GM21390 (cell line): ENCODE results near the gene ANO2.

Experiments
- ATAC-seq: cut with Tn5 transposase; IDR thresholded peaks from one replicate; pipeline ENCODE4 v1.9.1; 2021; ENCODE audit not compliant: unreplicated experiment

Gene ANO2

DNA sequence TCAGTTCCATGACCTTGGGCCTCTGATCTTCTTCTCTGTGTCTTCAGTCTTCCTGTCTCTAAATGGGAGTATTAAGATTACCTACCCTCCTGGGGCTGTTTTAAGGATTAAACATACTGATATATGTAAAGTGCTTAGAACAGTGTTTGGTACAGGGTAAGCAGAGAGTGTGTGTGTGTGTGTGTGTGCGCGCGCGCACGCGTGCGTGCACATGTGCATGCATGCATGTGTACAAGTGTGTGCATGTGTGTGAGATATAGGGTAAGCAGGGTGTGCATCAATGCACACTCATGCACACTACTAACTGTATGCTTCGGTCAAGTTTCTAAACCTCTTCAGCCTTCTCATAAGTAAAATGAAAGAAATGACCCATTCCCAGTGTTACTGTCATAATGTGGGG is 316.6 kb downstream of the ANO2 start:
- no peak for ATAC-seq

GRCh38 chr12:5627053-5627630 is 317.9 kb downstream of the ANO2 start:
- no peak for ATAC-seq

DNA sequence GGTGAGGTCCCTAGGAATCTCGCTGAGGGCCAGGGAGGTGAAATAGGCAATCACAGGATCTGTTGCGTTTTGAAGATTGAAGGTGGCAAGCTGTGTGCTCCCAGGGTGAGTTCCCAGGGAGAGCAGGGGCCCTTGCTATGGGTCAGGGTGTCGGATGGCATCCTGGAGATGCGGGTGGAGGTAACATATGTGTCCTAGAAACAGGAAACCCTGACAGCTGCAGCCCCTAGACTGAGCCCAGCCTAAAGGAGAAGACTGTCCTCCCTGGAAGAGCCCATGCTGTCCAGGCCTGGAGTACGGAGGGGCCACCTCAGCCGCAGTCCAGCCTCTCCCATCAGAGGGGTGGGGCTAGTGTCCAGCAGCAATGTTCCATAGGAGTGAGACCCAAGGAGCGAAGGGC is 318.9 kb downstream of the ANO2 start:
- no peak for ATAC-seq

- ATAC-seq, result no peak
Observed at GRCh38 chr12:5624486-5625272, 320.4 kb downstream of the ANO2 start.

GRCh38 chr12:5623411-5623810 is 321.6 kb downstream of the ANO2 start:
- ATAC-seq, result no peak

DNA sequence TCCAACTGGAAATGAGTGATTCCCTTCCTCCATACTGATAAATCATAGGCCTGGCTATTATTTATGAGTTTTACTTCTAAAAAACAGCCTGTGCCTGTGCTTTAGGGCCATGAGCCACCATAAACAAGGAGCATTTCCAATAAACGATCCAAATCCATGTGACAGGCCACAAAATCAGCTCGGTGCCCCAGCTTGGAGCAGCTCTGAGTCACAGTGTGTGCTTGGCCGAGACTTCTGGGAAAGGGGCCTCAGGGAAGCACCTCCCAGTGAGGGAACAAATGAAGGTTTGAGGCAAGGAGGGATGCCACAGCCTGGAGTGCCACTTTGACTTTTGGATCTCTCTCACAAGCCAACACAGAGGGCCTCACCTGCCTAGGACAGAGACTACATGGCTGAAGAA is 322.8 kb downstream of the ANO2 start:
- no peak for ATAC-seq

GRCh38 chr12:5621329-5621728 is 323.7 kb downstream of the ANO2 start:
- no peak for ATAC-seq

GRCh38 chr12:5620896-5621295 is 324.2 kb downstream of the ANO2 start:
- ATAC-seq, result no peak

DNA sequence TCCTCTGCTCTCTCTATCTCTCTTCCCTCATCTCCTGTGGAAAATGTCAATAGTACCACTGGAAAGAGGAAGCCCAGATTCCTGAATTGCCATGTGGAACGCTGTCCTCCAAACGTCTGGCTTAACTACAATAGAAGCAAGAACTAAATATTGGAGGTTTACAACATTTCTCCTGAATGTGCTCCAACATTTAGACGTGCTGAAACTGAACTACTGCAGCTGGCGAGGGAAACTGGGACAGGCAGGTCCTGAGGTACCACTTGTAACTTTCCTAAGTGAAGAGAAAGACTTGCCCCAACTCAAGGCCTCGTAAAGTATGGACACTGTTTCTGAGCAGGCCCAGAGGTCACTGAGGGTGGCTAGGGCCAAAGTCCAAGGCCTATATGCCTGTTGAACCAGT is 325.4 kb downstream of the ANO2 start:
- no peak for ATAC-seq

- ATAC-seq, result no peak
Observed at GRCh38 chr12:5616854-5617253, 328.2 kb downstream of the ANO2 start.

DNA sequence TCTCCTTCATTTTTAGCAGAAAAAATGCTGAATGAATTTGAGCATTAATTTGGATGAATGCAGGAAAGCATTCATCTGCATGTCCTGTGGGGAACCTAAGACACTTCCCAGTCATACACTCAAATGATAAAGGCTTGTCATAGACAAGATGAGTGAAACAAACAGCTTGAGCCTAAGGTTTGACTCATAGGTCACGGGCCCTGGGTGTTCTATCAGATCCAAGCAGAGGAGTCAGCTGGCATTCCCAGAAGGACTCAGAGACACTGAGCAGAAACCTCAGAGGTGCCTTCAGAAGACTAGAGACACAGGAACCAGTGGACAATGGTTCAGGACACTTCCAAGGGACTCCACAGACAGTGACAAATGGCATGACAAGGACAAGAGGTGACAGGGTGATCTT is 329.3 kb downstream of the ANO2 start:
- ATAC-seq, result no peak

DNA sequence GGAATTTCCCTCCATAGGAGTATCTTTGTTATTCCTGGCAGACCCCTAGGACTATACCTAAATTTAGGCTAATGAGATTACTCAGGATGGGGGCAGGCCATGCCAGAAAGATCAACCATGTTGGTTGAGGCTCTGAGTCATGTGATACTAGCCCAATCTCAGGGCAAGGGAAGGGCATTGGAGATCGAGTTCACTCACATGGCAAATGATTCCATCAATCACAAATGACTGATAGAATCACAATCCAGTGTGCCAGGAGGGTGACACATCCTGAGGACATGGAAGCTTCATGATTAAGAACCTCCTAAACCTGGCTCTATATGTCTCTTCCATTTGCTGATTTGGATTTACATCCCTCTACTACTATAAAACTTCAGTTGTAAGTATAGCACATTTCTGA is 330.8 kb downstream of the ANO2 start:
- no peak for ATAC-seq

DNA sequence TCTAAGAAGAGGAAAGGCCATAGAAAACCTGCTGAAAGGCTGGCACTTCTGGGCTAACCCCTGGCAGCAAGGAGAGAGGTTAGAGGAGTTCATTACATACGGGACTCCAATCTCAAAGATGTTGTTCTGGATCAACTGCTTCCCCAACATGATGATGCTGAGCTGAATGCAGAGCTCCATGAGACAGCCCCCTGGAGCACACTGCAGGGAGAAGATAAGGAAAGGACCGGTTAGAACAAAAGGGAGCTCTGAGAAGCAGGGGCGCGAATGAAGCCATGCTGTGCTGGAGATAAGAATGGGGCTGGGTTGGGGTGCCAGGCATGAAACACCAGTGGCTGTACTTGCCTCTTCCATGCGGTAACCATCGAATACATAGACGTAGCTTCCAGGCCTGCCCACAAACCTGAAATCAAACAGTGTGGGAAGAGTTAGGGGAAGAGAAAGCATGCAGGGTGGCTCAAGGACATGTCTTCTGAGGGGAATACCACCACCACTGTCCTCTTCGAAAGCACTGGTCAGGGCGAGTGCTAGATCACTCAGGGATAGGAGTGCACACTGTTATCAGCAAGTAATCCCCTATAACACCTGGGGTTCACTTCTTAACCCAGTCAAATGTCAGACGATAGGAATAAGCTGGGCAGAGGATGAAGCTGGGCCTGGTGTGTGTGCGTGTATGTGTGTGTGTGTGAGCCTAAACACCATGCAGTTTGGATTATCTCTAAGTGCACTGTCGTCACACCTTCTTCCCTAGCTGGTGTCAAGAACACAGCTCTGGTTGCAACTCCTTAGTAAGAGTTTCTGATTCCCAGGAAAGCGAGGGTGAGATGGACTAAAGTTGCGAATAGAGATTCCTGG is 332.3 kb downstream of the ANO2 start:
- no peak for ATAC-seq

DNA sequence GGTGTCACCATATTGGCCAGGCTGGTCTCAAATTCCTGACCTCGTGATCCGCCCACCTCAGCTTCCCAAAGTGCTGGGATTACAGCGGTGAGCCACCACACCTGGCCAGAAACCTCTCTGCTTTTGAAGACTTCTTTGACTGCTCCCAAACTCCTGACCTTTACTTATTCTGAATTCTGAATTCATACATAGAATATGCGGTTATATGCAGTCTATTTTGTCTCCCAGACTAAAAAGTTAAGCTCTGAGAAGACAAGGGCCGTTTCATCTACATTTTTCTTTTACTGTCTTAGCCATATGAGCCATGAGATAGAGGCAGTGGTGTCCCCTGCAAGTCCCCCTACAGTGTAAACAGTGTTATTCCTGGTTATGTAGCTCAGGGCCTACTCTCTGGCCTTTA is 333.9 kb downstream of the ANO2 start:
- ATAC-seq, result no peak

- ATAC-seq, result no peak
Observed at GRCh38 chr12:5599378-5599777, 345.7 kb downstream of the ANO2 start.

DNA sequence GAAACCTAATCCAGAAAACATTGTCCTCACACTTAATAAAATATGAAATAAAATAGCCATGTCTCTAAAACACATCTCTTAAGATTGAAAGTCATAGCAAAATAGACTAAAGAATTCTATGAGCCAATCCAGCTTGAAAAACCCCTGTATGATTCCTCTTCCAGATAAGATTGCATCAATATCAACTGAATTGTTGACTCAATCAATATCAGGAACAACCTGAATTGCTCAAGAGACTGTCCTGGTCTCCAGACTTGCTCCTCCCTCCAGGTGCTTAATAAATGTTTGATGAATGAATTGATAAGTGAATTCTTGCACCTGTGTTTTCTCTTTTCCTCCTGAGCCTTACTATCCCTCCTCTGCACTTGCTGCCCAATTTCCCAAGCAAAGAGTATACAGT is 351.1 kb downstream of the ANO2 start:
- no peak for ATAC-seq

- ATAC-seq, result no peak
Observed at GRCh38 chr12:5593086-5593485, 352.0 kb downstream of the ANO2 start.

- no peak for ATAC-seq
Observed at GRCh38 chr12:5592310-5592709, 352.7 kb downstream of the ANO2 start.

- ATAC-seq, result no peak
Observed at GRCh38 chr12:5590316-5590715, 354.7 kb downstream of the ANO2 start.

DNA sequence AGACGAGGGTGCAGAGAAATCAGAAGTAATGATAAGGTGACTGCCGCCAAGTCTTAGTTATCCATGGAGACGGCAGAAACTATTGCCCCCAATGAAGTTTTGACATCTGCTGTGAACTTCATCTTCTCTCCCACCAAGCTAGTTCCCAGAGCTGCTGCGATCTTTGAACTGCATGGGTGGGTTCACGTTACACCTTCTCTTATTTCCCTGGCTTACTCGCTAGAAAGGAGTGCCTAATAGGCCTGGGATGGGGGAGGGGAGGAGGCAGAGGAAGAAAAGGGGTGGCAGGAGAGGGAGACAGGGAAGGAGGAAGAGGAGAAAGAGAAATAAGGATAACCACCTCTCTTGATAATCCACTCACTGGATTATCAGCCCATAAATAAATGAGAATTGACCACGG is 356.0 kb downstream of the ANO2 start:
- ATAC-seq, result no peak

DNA sequence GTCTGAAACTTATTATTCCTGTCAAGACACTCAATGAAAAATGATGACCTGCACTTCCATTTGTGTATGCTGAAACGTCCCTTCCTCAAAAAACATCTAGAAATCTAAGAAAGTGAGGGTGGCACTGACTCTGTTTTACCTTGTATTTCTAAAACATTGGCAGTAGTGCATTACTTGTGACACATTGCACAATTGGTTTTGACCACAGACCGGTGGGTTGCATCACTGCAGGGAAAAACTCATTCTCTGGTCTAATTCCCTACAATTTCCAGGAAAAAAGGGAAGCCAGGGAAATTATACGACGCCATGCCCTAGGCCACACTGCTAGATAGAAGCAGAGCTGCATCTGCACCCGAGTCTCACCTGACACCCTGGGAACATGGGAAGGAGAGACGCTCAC is 356.5 kb downstream of the ANO2 start:
- no peak for ATAC-seq

- ATAC-seq, result no peak
Observed at GRCh38 chr12:5588176-5588575, 356.9 kb downstream of the ANO2 start.
